KOPT-K1 (cell line): Measurements from ENCODE around the gene SCGB1C2.

ENCODE experiments used
- H3K27ac ChIP-seq: fragments of 200-600 bp; sonication (generic); 2 replicates; pipeline ENCODE4 v1.5.1; 2016; ENCODE audit warnings: antibody characterized with exemption, mild to moderate bottlenecking, low read depth, low read length; ENCODE audit not compliant: poor library complexity, severe bottlenecking
- H3K36me3 ChIP-seq: fragments of 200-600 bp; sonication (generic); 2 replicates; pipeline ENCODE4 v1.5.1; 2017; ENCODE audit warnings: antibody characterized with exemption, mild to moderate bottlenecking, low read length, moderate library complexity; ENCODE audit not compliant: insufficient read depth
- H3K9me3 ChIP-seq: fragments of 200-600 bp; sonication (generic); 2 replicates; pipeline ENCODE4 v1.5.1; 2017; ENCODE audit warnings: antibody characterized with exemption, low read length, mild to moderate bottlenecking; ENCODE audit not compliant: insufficient read depth, poor library complexity, severe bottlenecking

Gene SCGB1C2

GRCh38 chr17:145671-146541 is 8.5 kb downstream of the SCGB1C2 start:
- no peak overlapping the region for H3K27ac ChIP-seq
- H3K36me3 ChIP-seq: no peaks in the 10 kb centered on the region
- no peaks in the 10 kb centered on the region for H3K9me3 ChIP-seq

GRCh38 chr17:146546-146945 is 9.2 kb downstream of the SCGB1C2 start:
- H3K9me3 ChIP-seq: no peaks in the 10 kb centered on the region
- H3K27ac ChIP-seq: no peak overlapping the region
- no peaks in the 10 kb centered on the region for H3K36me3 ChIP-seq

DNA sequence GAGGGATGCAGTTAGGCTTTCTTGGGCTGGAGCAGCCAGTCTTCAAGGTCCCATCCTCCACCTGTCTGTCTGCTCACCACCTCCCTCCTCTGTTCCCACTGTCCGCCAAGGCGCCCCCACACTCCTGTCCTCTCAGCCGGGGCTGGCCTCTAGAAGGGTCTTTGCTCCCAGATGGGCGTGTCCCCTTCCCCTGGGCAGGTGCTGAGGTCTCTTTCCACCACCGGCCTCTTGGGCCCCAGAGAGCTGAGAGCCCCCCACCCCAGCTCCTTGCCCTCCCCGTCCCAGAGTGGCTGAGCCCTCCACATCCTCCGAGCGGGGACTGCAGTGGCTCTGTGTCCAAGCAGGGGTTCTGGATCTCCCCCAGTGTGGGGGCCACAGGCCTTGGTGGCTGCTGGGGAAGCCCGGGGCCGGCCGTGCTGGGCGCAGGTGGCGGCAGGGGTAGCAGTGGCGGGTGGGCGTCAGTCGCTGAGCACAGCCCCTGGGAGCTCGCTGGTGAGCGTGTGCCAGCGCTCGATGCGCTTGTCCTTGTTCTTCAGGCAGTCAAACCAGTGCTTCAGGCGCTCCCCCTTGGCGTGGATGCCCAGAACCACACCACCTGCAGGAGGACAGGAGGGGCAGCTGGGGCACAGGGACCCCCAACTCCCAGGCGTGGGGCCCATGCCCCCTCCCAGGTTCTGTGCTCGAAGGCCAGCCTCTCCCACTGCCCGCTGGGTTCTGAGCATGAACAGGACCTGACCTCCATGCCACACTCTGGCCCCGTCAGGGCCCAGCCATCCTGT is 9.8 kb downstream of the SCGB1C2 start:
- H3K36me3 ChIP-seq: no peaks in the 10 kb centered on the region
- H3K9me3 ChIP-seq: no peaks in the 10 kb centered on the region
- no peak overlapping the region for H3K27ac ChIP-seq

DNA sequence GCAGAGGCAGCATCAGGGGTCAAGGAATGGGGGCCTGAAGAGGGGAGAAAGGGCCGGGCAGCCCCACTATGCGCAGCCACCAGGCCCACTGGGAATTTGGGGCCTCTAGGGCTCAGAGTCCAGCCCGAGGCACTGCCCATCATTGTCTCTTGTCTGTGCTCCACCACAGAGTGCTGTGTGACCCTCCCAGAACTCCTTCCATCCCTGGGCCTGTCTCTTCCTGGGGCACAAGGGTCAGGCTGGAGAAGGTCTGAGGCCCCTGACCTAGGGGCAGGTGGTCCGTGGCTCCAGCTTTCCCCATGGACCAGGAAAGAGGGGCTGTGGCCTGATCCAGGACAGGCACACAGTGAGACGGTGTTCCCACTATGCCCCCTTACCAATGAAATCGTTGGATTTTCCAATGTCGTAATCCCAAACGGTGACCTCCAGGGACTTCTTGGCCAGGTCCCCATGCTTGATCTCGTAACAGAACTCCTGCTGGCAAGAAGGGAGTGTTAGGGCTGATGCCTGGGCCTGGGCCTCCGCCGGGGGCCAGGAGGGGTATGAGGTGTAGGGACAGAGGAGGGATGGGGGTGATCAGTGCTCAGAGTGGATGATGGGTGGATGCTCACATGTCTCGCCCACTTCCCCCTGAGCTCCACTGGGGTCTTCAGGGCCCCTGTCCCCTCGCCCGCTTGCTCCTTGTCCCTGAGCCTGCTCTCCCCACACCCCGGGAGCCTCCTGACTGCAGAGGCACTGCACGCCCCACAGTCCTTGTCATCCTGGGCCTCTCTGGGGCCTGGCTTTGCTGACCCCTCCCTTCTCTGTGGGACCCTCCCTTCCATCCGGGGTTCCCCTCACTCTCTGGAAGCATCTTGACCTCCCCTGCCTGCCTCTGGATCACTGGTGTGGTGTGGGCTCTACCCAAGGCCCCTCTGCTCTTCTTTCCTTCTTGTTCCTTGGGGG is 10.7 kb downstream of the SCGB1C2 start:
- no peaks in the 10 kb centered on the region for H3K9me3 ChIP-seq
- no peak overlapping the region for H3K27ac ChIP-seq
- no peaks in the 10 kb centered on the region for H3K36me3 ChIP-seq

GRCh38 chr17:148757-149156 is 11.4 kb downstream of the SCGB1C2 start:
- Histone ChIP-seq H3K36me3 (no peaks in the 10 kb centered on the region), H3K27ac (no peak overlapping the region), H3K9me3 (no peaks in the 10 kb centered on the region)

- no peak overlapping the region for H3K27ac ChIP-seq
- no peaks in the 10 kb centered on the region for H3K9me3 ChIP-seq
- no peaks in the 10 kb centered on the region for H3K36me3 ChIP-seq
Observed at GRCh38 chr17:149231-149630, 11.9 kb downstream of the SCGB1C2 start.

DNA sequence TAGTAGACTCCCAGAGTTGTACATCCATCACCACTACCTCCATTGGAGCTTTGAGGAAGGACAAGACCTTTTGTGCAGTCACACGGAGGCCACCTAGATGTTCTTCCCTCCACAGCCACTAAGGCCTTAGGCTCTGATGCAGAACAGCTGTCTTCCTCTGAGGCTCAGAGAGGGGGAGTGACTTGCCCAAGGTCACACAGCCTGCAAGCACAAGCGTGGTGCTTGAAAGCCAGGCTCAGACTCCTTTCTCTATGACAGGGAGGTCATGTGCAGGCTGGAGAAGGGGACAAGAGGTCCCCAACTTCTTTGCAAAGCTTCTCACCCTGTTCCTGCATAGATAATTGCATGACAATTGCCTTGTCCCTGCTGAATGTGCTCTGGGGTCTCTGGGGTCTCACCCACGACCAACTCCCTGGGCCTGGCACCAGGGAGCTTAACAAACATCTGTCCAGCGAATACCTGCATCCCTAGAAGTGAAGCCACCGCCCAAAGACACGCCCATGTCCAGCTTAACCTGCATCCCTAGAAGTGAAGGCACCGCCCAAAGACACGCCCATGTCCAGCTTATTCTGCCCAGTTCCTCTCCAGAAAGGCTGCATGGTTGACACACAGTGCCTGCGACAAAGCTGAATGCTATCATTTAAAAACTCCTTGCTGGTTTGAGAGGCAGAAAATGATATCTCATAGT is 12.7 kb downstream of the SCGB1C2 start:
- Histone ChIP-seq H3K36me3 (no peaks in the 10 kb centered on the region), H3K27ac (no peak overlapping the region), H3K9me3 (no peaks in the 10 kb centered on the region)

DNA sequence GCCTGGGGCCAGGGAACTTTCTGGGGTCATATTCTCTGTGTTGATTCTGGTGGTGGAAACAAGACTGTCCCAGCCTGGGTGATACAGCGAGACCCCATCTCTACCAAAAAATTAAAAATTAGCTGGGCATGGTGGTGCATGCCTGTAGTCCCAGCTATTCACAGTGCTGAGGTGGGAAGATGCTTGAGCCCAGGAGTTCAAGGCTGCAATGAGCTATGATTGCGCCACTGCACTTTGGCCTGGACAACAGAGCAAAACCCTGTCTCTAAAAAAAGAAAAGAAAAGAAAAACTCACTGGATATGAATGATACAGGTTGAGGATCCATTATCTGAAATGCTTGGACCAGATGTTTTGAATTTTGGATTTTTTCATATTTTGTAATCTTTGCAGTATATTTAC is 13.6 kb downstream of the SCGB1C2 start:
- H3K36me3 ChIP-seq: no peaks in the 10 kb centered on the region
- H3K9me3 ChIP-seq: no peaks in the 10 kb centered on the region
- no peak overlapping the region for H3K27ac ChIP-seq

GRCh38 chr17:151886-152859 is 14.8 kb downstream of the SCGB1C2 start:
- no peak overlapping the region for H3K27ac ChIP-seq
- no peaks in the 10 kb centered on the region for H3K36me3 ChIP-seq
- no peaks in the 10 kb centered on the region for H3K9me3 ChIP-seq

GRCh38 chr17:152860-153420 is 15.6 kb downstream of the SCGB1C2 start:
- Histone ChIP-seq H3K9me3 (no peaks in the 10 kb centered on the region), H3K36me3 (no peaks in the 10 kb centered on the region), H3K27ac (no peak overlapping the region)

GRCh38 chr17:153851-154250 is 16.5 kb downstream of the SCGB1C2 start:
- Histone ChIP-seq H3K36me3 (no peaks in the 10 kb centered on the region), H3K9me3 (no peaks in the 10 kb centered on the region), H3K27ac (no peak overlapping the region)

GRCh38 chr17:155576-155975 is 18.2 kb downstream of the SCGB1C2 start:
- Histone ChIP-seq H3K27ac (no peak overlapping the region), H3K9me3 (no peaks in the 10 kb centered on the region), H3K36me3 (no peaks in the 10 kb centered on the region)

DNA sequence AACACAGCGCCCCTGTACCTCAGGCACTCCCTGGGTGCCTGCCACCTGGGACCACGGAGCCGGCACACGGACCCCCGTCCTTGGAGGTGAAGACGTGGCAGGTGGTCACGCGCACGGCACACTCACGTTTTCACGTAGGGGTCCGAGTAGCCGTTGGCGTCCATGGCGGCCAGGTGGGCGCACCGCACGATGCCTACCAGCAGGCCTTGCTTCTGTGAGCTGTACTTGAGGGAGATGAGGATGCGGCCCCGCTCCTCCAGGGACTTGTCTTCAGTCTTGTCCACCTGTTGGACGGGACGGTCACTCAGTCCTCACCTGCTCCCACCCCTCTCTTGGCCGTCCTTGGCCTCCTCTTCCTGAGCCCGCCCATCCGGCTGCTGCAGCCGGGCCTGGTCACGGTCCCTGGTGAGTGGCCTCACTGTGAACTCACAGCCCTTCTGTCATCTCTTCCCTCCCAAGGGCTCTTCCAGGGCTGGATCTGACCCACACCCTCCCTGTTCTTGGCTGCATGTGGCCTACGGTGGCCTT is 18.8 kb downstream of the SCGB1C2 start:
- Histone ChIP-seq H3K9me3 (no peaks in the 10 kb centered on the region), H3K27ac (no peak overlapping the region), H3K36me3 (no peaks in the 10 kb centered on the region)
